Psoas muscle (tissue), 8 donors: ENCODE measurements around the gene C18orf63. TPM values are rescaled to one million over a fixed set of nuclear protein-coding genes. Genes with fewer than 3 reads are reported as not detected.
"Not testable (repeated sequence)": the region's sequence is repeated elsewhere in the genome, so short reads cannot be mapped to it uniquely, and the experiment has no call there.

Experiments
- ATAC-seq, 4 donors: fragments of 200-7000 bp; cut with Tn5 transposase; one replicate each; pipeline ENCODE4 v1.9.1; 2020; ENCODE audit warnings: moderate library complexity in 3 of 4, mild to moderate bottlenecking in 2 of 4
- DNase-seq, 2 donors: peaks; one replicate each; pipeline ENCODE4 v3.0.0-alpha.2; 2020
- H3K27ac ChIP-seq: fragments of 200-600 bp; one replicate; pipeline ENCODE4 v1.8.0; 2022
- H3K27me3 ChIP-seq, 3 donors: fragments of 200-600 bp in 1 of 3; one replicate each; pipeline versions ENCODE4 v1.6.1 to v1.8.0; 2013 to 2022; ENCODE audit warnings: low read length in 2 of 3, mild to moderate bottlenecking in 2 of 3, moderate library complexity in 1 of 3; ENCODE audit not compliant: insufficient read depth in 3 of 3
- H3K36me3 ChIP-seq, 2 donors: fragments of 200-600 bp in 1 of 2; one replicate each; pipeline versions ENCODE4 v1.6.1 to v1.8.0; 2013 to 2022; ENCODE audit warnings: low read depth in 1 of 2, mild to moderate bottlenecking in 1 of 2, moderate library complexity in 1 of 2; ENCODE audit not compliant: insufficient read depth in 1 of 2
- H3K4me1 ChIP-seq: fragments of 200-600 bp; one replicate; pipeline ENCODE4 v1.8.0; 2022
- H3K4me3 ChIP-seq: fragments of 200-600 bp; one replicate; pipeline ENCODE4 v1.8.0; 2022; ENCODE audit warnings: mild to moderate bottlenecking
- H3K9me3 ChIP-seq: fragments of 200-600 bp; one replicate; pipeline ENCODE4 v1.8.0; 2022
- CTCF ChIP-seq: fragments of 200-600 bp; IDR thresholded peaks from one replicate; pipeline ENCODE4 v1.8.0; 2022; ENCODE audit warnings: antibody characterized with exemption
- WGBS, 3 donors: extraction: QIAGEN DNeasy Blood & Tissue Kit; methylation state at CpG; one replicate each; pipeline versions ENCODE4 v1.1.6 to v1.1.7; 2013; 5-methylcytosine and 5-hydroxymethylcytosine counted together
- intact Hi-C, 2 donors: fragments of 100-400 bp; cut with DNase I; formaldehyde crosslinking; loops; one replicate each; pipeline versions ENCODE4 v1.11.0 to v1.14.2; 2022
- polyA plus RNA-seq, 3 donors: library from polyadenylated mRNA; stranded (reverse); fragments of 200-250 nt; gene quantifications; one replicate each; pipeline ENCODE4 v1.2.3, GENCODE V29; 2013
- total RNA-seq, 4 donors: library from RNA; stranded (reverse); fragmentation: NEBNext Ultra II Directional in 2 of 4; extraction: Animal tissue kit (Norgen Biotek cat#: 25700) in 2 of 4; gene quantifications; one replicate each; pipeline versions ENCODE4 v1.2.1 to v1.2.4, GENCODE V29; 2021 to 2023
- donor health status: healthy with polysubstance abuse.
- donor health status: DM: no; HTN: no; CAD: no; lungs with moderate emphysema.
- donor health status: Bipolar disorder and iron deficiency.
- donor health status: healthy.
- donor health status: DM: yes; HTN: yes; CAD: no.
- donor health status: DM: no; HTN: no; CAD: no.
- donor health status: DM: no; HTN: no; CAD: no.
- donor health status: DM: yes; HTN: yes; CAD: no.

The C18orf63 gene
- total and polyA plus RNA-seq, 7 donors = not detected

- Histone ChIP-seq H3K9me3 (no peaks in the 10 kb centered on the region), H3K27ac (no peak overlapping the region), H3K4me3 (no peak overlapping the region), H3K36me3 (no peaks in the 10 kb centered on the region), H3K27me3 (peaks cover 0 to 6% (median 4%) of the 10 kb centered on the region in 3 donors), H3K4me1 (no peaks in the 10 kb centered on the region)
- intact Hi-C loops = no loop called here
- 70 to 81% (median 75%) methylated on average over 22 of the region's 22 CpGs for WGBS, 3 donors
- ATAC-seq = no peak
- no peak for DNase-seq
- no peak for TF ChIP-seq CTCF
These were observed 728 bp upstream of the C18orf63 start for GRCh38 chr18:74314759-74315463.

GRCh38 chr18:74316257-74317170, 875 bp downstream of the C18orf63 start:
- H3K36me3 ChIP-seq = no peaks in the 10 kb centered on the region
- H3K4me1 ChIP-seq = no peaks in the 10 kb centered on the region
- H3K4me3 ChIP-seq = no peak overlapping the region
- 77 to 79% (median 77%) methylated on average over 29 of the region's 29 CpGs for WGBS, 3 donors
- H3K9me3 ChIP-seq = no peaks in the 10 kb centered on the region
- peaks cover 0 to 4% (median 0%) of the 10 kb centered on the region in 3 donors for H3K27me3 ChIP-seq
- intact Hi-C loops = no loop called here
- no peak overlapping the region for H3K27ac ChIP-seq
- no peak for ATAC-seq
- no peak for DNase-seq
- TF ChIP-seq CTCF = no peak

- H3K36me3 ChIP-seq = no peaks in the 10 kb centered on the region
- no peak for ATAC-seq
- H3K9me3 ChIP-seq = no peaks in the 10 kb centered on the region
- no peak overlapping the region for H3K4me3 ChIP-seq
- no peaks in the 10 kb centered on the region for H3K27me3 ChIP-seq
- intact Hi-C loops = no loop called here
- TF ChIP-seq CTCF = no peak
- no peaks in the 10 kb centered on the region for H3K4me1 ChIP-seq
- WGBS, 3 donors = 48 to 71% (median 63%) methylated on average over 2 of the region's 2 CpGs
- no peak for DNase-seq
- H3K27ac ChIP-seq = no peak overlapping the region
These were observed 10.6 kb downstream of the C18orf63 start for GRCh38 chr18:74326231-74326630.

GRCh38 chr18:74326791-74327190, 11.2 kb downstream of the C18orf63 start:
- H3K4me3 ChIP-seq, ATAC-seq, H3K27ac ChIP-seq, H3K36me3 ChIP-seq, DNase-seq, H3K9me3 ChIP-seq, H3K27me3 ChIP-seq, intact Hi-C loops, H3K4me1 ChIP-seq: not testable (repeated sequence)
- WGBS, 3 donors = 93 to 98% (median 95%) methylated on average over 3 of the region's 3 CpGs

- no peak for ATAC-seq
- Histone ChIP-seq H3K4me3 (no peak overlapping the region), H3K27me3 (no peaks in the 10 kb centered on the region), H3K9me3 (no peaks in the 10 kb centered on the region), H3K36me3 (no peaks in the 10 kb centered on the region), H3K4me1 (no peaks in the 10 kb centered on the region), H3K27ac (no peak overlapping the region)
- TF ChIP-seq CTCF = no peak
- WGBS, 3 donors = 71 to 77% (median 75%) methylated on average over 2 of the region's 2 CpGs
- DNase-seq = no peak
- intact Hi-C loops = no loop called here
These were observed 12.6 kb downstream of the C18orf63 start for GRCh38 chr18:74328206-74328605.
